ENCODE data around the gene GORAB. TPM values are rescaled to one million over a fixed set of nuclear protein-coding genes. Genes with fewer than 3 reads are reported as not detected.

GORAB gene
- total and polyA plus RNA-seq, 2 of the 13 experiments (the other 11 are each of a cell fraction or from before 2014, with no cell fraction given) = 6.6 to 9.2 TPM

GRCh38 chr1:170601866-170602265 is 69.9 kb downstream of the GORAB start (continued):
- no peak for TF ChIP-seq ZBTB25 (CRISPR knock-in tag; IDR thresholded peaks at IDR 0.05)
- no peak for TF ChIP-seq ZNF326 (CRISPR knock-in tag; IDR thresholded peaks at IDR 0.05; ENCODE audit: borderline replicate concordance)
- no peak for TF ChIP-seq MYC (CRISPR knock-in tag; IDR thresholded peaks at IDR 0.05; ENCODE audit: borderline replicate concordance)
- TF ChIP-seq SYNCRIP (IDR thresholded peaks at IDR 0.05; ENCODE audit: insufficient read depth, low read depth, low read length) = no peak
- no peak for TF ChIP-seq ZNF577 (CRISPR knock-in tag; IDR thresholded peaks at IDR 0.05; ENCODE audit: borderline replicate concordance, low read depth)
- no peak for TF ChIP-seq ZNF737 (CRISPR knock-in tag; IDR thresholded peaks at IDR 0.05; ENCODE audit: borderline replicate concordance)
- no peak for TF ChIP-seq SPEN (CRISPR knock-in tag; IDR thresholded peaks at IDR 0.05; ENCODE audit: low read depth)
- TF ChIP-seq KLF15 (CRISPR knock-in tag; IDR thresholded peaks at IDR 0.05; ENCODE audit: borderline replicate concordance) = no peak

Other genes starting within 250 kb of the GORAB start
- gene PRRX1, start 132.0 kb downstream of the GORAB start, total RNA-seq (2016; rRNA removed; fragmentation: Illumina TruSeq; extraction: Trizol) = not detected in 2 replicates
- not detected in 2 replicates for gene PRRX1, start 132.0 kb downstream of the GORAB start, polyA plus RNA-seq (2011; rRNA removed)

All from HepG2 (cell line).